NCI-H748 (cell line): ENCODE results near the gene ATXN7.
A peak's percentile ranks its signal among the peaks of the same experiment; 100 is the strongest.

Source experiments
- DNase-seq: peaks from one replicate; lab custom pipeline; 2025; ENCODE audit not compliant: unreplicated experiment; lab: John Stamatoyannopoulos, UW

Gene ATXN7

GRCh38 chr3:63905731-63906620, 42.3 kb downstream of the ATXN7 start:
- no peak for DNase-seq

DNA sequence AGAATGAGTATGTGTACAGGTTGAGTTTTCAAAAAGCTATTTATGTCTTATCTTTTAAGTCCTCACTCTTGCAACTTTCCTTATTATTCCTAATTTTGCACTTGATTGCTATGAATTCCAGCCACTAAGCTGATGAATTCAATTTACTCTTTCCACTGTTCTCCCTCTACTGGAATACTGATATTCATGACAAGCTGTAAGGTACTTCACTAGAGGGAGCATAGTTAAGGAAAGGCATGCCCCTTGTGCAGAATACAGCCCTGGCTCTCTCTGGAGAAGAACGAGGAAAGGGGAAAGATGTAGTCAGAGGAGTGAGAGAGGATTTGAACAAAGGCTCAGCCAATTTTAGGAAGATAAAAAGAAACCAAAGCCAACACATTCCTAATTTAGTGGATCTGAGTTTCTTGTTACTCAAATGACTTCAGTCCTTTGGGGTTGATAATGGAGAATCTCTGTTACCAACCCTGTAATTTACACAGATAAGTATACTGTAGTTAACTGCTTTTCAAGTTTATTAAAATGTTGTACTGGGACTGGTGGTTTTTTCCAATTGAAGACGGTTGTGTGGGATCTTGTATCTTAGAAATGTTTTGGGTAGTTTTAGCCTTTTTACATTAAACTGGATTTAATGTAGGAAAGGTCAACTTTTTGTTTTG, 44.5 kb downstream of the ATXN7 start:
- peak; percentile 4 for DNase-seq

GRCh38 chr3:63908776-63909175, 45.1 kb downstream of the ATXN7 start:
- no peak for DNase-seq

GRCh38 chr3:63909431-63909830, 45.8 kb downstream of the ATXN7 start:
- DNase-seq, result no peak

GRCh38 chr3:63910001-63910400, 46.3 kb downstream of the ATXN7 start:
- no peak for DNase-seq

- no peak for DNase-seq
Measured at GRCh38 chr3:63910891-63911290, 47.2 kb downstream of the ATXN7 start.

GRCh38 chr3:63911509-63911872, 47.8 kb downstream of the ATXN7 start:
- no peak for DNase-seq

DNA sequence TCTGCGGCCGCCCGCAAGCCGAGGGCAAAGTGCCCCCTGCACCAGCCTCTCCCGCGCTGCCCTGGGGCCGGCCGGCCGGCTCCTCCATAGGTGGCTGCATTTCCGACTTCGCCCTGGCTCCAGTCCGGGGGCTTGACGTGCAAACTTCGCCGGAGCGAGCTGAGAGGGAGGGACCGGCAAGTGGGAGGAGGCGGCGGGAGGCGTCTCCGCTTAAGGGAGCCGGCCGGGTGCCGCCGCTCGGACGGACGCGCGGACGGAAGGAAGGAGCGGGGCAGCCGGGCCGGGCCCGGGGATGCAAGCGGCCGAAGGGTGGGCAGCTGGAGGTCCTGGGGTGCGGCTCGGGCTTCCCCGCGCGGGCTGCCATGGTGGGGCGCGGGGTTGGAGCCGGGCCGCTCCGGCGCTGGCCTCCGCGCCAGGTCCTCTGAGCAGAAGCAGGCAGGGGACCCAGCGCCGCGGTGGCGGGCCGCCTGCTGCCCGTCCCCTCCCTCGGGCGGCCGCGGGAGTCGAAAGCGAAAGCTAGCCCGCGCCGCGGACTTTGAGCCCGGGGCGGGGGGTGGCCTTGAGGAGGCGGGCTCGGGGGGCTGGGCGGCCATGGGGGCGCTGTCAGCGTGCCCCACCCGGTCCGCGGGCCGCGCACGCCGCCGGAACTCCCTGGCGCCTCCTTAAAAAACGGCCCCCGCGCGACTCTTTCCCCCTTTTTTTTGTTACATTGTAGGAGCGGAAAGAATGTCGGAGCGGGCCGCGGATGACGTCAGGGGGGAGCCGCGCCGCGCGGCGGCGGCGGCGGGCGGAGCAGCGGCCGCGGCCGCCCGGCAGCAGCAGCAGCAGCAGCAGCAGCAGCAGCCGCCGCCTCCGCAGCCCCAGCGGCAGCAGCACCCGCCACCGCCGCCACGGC, 48.5 kb downstream of the ATXN7 start, which contains the start of gene SCAANT1:
Gene SCAANT1, minus strand, starts transcription at position 511 of the 895 bp plus-strand sequence.
- DNase-seq, result peak; percentile 83

DNA sequence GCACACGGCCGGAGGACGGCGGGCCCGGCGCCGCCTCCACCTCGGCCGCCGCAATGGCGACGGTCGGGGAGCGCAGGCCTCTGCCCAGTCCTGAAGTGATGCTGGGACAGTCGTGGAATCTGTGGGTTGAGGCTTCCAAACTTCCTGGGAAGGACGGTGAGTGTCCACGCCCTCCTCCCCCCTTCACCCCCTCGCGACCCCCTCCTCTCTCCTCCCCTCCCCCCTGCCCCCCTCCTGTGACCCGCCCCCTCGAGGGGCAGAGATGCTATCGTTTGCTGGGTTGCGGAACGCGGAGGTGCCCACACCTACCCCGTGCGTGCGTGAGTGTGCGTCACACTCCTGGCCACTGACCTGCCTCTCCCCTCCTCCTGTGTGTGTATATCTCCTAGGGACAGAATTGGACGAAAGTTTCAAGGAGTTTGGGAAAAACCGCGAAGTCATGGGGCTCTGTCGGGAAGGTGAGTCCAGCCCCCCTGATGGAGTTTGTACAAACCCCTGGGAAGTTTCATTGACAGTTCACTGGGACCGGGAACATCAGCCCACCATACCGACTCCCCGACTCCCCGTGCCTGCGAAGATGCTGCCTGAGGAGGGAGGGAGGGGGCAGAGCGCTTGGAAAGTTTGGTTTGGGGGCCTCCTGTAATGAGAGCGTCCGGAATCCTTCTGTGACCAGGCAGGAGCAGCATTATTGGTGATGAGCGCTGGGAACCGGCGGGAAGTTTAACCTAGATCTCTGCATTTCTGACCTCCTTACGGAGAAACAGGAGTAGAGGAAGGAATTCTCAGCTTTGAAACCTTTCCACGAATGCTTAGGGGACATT, 49.3 kb downstream of the ATXN7 start:
- peak; percentile 60 for DNase-seq

DNA sequence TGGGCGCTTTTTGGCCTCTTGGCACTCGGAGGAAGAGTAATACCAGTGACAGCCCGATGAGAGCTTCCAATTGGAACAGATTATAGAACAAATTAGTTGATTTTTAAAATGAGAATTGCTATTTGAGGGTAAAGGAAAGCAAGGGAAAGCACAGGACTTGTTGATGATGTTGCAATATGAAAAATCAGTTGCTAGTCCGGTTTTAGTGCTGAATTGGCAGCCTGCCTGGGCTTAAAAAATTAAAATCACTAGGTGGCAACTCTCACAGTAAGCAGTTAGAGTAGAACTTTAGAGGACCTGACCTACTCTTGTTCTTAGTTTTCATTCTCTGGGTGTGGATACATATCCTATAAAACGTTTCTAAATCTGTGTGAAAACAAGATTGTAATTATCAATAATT, 50.6 kb downstream of the ATXN7 start:
- no peak for DNase-seq

- no peak for DNase-seq
Measured at GRCh38 chr3:63918321-63918720, 54.7 kb downstream of the ATXN7 start.

DNA sequence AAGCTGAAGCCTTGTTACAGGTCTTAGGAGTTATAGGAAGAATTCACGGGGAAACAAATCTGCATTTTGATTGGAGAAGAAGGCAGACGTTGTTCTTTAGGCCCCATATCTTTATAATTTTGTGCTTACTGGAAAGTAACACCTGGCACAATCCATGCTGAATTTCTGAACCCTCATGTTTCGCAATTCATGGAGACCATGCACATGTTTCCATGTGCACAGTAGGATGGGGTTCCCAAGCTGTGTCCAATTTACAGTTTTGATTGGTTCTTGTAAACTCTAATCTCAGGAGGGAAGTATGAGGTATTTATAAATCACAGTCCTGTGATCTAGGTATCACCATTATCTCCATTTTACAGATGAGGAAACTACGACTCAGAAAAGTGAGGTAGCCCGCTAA, 56.3 kb downstream of the ATXN7 start:
- no peak for DNase-seq

DNA sequence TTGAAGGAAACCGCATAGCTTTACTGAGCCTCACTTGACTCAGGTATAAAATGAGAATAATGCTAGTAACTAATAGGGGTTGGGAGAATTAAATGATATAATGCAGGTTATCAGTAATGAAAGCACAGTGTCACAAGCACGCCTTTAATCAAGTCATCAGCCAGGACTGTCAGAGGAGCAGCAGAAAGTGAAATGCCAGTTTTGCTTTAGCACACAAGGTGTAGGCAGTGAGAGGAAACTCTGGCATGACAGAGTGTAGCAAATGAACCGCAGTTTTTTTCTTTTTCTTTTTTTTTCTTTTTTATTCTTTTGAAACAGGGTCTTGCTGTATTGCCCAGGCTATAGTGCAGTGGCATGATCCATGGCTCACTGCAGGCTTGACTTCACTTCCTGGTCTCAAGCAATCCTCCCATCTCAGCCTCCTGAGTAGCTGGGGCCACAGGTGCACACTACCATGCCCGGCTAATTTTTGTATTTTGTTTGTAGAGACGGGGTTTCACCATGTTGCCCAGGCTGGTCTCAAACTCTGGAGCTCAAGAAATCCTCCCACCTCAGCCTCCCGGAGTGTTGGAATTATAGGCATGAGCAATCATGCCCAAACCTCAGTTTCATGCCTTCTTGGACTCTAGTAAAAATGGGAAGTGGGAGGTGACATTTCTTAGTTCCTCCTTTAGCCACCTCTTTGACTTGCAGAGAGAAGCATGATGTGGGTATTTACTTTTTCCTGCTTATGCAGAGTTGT, 58.2 kb downstream of the ATXN7 start:
- no peak for DNase-seq

DNA sequence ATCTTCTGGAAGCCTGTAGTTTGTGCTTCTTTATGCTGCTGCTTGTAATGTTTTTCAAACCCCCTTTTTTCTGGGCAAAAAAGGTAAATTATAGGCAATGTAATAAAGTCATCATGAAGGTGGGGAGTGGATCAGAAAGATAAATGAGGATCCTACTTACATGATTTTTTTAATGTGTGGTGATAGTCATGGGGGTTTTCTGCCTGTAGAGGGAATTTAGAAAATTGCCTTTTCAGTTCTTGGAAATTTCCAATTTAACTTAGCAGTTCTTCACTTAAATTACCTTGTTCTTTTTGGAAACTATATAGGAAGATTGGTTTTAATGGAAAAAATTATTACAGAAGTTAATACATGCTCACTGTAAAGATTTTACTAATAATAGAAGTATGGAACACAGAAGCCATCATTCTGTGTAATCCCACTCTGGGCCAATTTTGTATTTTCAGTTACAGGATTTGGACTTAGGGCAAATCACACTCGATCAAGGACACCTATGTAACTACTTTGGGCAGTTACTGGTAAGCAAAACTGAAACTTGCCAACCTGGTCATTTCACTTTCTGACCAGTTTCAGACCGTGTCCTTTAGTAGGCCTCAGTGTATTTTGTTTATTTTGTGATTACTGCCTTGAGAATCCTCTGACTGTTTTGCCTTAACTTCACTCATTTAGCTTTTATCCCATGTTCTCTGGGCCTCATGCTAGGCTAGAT, 59.0 kb downstream of the ATXN7 start:
- no peak for DNase-seq

- no peak for DNase-seq
Measured at GRCh38 chr3:63926309-63926708, 62.6 kb downstream of the ATXN7 start.

- peak; percentile 48 for DNase-seq
Measured at GRCh38 chr3:63927422-63928280, 64.0 kb downstream of the ATXN7 start.

DNA sequence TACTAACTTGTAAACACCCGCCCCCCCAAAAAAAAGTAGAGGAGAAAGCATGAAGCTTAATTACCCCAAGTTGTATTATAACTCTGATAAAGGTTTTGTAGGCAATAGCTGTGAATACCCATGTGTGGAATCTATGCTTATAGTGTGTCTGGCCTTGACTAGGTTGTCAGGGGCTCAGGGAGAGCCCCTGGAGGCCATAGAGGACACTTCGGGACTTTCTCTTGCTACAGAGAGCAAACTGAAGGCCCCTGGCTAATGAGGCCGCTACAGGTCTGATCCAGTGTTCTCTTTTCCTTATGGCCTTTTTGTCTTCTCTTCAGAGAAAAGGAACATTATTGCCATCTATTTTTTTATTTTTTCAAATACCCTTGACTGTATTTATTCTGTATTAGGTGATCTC, 67.6 kb downstream of the ATXN7 start:
- DNase-seq, result no peak

DNA sequence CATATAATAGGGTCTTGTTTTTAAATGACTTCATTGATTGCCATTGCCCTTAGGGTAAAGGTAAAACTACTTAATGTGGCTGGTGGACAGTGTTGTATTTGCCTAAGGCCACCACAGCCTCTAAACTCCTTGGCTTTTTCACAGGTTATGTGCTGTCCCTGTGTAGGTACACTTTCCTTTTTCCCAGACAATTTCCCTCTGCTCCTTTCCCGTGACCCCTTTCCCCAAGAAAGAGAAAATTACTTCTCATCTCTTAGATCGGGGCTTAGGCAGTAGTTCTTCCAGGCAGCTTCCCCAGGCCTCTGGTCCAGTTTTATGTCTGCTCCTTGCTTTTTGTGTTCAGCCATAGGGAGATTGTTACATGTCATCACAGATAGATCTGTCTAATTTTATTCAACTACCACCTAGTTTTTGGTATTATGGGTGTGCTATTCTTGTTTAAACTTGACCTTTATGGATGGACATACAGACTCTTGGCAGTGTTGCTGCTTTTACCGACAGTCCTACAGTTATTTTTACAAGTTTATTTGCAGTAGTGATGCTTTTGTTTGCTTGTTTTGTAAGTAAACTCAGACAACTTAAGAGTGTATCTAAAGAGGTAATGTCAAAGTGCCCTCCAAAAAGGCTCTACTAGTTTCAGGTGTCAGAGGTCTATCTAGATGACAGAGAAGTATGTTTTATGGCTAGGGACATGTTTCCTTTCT, 69.0 kb downstream of the ATXN7 start:
- DNase-seq, result no peak
